NCI-H748 treated with DMSO at 0.1 percent for 48 hours (cell line): ENCODE data around the gene KCTD4.
"Not testable (repeated sequence)": the region's sequence is repeated elsewhere in the genome, so short reads cannot be mapped to it uniquely, and the experiment has no call there.

ENCODE experiments used
- DNase-seq: peaks from one replicate; lab custom pipeline; 2025; lab: John Stamatoyannopoulos, UW

The KCTD4 gene

DNA sequence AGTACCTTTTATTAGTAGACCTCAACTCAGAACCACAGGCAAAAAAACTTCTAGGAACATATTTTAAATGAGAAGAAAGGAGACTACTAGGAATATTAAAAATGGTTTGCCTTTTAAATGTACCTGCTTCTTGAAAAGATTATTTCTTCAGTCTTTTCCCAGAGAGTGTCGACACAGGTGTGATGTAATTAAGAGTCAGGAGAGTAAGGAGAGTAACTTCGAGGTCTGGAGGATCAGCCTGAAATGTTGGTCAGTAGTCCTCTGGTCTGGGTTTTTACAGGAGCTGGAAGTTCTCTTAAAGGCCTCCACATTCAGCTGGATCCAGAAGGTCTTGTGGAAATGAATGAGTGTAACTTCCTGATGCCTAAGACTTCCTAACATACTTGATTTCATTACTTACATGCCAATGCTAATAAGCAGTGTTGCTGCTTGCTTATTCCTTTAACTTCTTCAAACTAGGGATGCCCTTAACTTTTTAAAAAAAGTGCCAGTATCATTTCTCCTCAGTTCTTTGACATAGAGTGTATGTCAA, at the start of gene KCTD4:
KCTD4 (minus strand) TSS at position 345 of the 532 bp plus-strand sequence. CDS start 6,478 bp downstream, outside the sequence.
- DNase-seq = no peak

DNA sequence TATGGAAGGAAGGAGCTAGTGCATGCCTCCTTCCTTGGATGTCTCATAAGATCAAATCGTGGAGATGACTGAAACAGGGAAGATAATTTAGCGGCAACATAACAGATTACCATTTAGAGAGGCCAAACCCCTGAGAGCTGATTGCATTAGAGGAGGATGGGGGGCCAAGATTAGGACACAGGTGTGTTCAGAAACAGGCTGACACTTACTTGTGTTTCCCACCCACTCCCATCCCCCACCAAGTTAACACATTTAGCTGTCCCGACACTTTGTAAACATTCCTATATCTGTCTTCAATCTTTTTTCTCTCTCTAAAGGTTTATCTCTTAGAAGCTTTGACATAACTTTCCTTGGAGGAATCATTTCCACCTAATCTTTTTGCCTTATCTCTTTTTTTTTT, 48.8 kb upstream of the KCTD4 start:
- no peak for DNase-seq

DNA sequence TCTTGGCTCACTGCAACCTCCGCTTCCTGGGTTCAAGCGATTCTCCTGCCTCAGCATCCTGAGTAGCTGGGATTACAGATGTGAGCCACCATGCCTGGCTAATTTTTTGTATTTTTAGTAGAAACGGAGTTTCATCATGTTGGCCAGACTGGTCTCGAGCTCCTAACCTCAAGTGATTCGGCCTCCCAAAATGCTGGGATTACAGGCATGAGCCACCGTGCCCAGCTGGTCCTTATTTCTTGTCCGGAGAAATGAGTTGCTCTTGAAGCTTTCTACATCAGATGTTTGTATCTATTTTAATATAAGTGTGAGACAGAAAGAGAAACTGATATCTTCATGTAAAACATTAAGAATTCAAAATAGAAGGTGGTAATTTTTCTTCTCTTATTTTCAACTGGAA, 43.9 kb upstream of the KCTD4 start:
- not testable (repeated sequence) for DNase-seq

DNA sequence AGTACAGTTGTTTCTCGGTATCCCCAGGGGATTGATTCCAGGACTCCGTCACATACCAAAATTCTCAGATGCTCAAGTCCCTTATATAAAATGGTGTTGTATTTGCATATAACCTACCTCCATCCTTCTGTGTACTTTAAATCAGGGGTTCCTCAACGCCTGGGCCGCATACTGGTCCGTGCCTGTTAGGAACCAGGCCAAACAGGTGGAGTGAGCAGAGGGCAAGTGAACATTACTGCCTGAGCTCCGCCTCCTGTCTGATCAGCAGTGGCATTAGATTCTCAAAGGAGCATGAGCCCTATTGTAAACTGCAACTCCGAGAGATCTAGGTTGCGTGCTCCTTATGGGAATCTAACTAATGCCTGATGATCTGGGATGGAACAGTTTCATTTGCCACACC, 42.2 kb upstream of the KCTD4 start:
- no peak for DNase-seq

DNA sequence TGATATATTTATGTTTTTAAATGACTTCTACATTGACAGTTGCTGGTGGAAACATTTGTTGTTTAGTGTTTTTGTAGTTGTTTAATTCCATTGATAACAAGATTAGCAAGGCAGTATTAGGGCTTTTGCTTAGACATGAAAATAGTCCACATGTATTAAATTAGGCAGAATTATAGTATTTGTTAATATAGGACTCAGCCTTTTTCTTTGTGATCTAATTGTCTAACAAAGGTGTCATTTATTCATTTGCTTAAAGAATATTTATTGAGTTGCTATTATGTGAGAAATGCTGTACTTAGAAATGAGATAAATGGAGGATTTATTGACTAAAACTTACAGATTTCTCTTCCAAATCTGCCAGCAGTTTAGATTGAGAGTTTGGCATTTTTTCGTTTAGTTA, 41.7 kb upstream of the KCTD4 start:
- no peak for DNase-seq

DNA sequence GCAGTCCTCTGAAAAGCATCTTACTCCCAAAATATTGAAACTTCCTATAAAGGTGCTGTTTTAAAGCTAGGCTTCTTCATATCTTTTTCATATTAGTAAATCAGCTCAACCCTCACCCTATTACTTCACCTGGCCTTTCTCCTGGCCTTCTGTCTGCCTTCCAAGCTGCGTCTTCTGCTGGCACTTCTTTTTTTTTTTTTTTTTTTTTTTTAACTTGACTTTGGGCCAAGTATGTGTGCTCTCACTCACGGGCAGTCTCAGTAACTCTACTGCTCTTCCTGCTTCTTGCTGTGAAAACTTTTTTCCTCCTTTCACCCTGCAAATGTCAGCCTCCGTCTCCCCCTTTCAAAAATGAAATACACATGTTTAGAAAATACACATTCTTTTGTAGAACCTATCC, 41.2 kb upstream of the KCTD4 start:
- no peak for DNase-seq

DNA sequence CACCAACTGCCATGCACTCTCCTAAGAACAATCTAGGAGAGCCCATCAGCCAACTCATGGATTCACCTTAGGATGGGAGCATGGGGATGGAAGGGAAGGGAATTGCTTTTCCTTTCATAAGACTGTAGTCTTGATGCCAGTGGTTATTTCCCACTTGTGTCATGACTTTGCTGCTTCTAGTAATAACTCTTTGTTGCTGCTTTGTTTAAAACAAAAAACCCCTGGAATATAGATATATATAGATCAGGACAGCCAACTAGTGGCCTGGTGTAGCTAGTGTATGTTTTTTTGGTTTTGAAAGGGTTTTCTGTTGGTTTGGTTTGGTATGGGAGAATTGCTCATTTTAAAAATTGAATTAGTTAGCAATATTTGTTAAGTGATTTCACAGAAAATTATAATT, 39.3 kb upstream of the KCTD4 start:
- no peak for DNase-seq

DNA sequence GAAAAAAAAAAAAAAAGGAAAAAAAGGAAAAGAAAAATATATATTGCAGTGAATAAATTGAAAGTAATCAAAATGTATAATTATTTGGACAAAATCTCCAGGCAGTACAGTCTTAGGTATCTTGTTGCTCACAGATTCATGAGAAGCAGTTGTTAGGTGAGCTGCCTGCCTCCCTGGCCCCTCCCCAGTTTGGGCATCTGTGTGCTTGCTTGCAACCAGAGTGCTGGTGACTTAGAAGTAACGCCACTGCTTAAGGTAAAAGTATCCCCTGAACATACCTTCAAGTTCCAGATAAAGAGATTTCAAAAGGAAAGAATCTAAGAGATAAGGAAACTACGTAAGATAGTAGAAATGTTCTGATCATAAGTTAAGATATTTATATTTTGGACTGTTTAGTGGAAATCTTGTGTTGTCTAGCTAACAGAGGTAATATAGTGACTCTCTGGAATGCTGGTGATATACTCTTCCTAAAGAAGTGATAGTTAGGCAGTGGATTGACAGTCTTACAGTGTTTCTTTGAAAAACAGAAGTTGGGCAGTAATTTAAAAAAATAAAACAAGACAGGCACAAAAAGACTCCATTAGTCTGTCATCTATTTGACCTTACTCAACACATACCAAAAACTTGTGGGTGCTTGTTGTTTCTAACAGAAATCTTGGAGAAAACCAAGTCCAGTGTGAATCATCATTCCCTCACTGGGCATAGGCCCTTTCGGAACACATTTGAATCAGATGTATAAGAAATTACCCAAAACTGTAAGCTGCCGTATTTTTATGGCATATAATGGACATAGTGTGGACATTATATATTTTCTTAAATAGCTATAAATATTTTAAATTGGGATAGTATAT, 38.3 kb upstream of the KCTD4 start:
- DNase-seq = no peak

DNA sequence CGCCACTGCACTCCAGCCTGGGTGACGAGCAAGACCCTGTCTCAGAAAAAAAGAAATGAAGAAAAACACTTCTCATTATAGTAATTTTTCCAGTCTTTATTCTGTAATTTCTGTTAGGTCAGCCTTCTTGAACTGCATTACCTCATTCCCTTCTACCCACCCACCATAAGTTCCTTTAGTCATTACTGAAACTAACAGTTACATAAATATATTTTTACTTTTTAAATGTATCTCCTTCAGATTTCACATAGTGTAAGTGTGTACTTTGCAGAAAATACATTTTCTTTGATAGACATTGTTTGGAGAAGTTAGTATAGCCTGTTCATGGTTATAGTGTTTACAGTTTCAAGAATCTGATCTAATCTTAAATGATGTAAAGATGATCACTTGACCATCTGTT, 31.7 kb upstream of the KCTD4 start:
- no peak for DNase-seq

DNA sequence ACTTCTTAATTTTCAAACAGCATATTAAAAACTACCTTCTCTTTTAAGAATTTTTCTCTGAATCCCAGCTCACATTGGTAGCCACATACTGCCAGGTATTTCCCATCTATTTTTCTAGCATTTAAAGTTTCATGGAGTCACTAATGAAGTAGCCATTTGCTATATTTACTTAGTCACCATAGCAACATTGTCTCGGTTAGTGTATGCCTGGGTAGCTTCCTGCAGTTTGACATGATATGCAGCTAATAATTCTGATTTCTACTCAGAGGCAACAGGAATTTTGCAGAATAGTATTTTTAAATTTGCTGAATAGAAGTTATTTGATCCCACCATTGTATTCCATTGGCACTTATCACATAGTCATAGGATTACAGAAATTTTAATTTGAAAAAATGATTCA, 30.9 kb upstream of the KCTD4 start:
- peak; percentile 39 for DNase-seq

DNA sequence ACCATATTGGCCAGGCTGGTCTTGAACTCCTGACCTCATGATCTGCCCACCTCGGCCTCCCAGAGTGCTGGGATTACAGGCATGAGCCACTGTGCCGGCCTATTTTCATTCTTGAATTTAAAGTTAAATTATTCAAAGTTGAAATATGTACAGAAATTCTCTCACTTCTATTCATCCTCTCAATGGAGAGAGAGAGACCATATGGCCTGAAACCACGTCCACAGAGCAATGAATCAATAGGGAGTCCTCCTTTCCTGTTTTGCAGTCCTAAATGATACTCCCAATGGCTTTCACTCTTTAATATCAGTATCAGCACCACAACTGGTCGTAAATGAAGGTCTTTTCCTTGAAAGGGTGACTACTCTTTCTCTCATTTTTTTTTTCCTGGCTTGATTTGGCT, 30.5 kb upstream of the KCTD4 start:
- DNase-seq = no peak

DNA sequence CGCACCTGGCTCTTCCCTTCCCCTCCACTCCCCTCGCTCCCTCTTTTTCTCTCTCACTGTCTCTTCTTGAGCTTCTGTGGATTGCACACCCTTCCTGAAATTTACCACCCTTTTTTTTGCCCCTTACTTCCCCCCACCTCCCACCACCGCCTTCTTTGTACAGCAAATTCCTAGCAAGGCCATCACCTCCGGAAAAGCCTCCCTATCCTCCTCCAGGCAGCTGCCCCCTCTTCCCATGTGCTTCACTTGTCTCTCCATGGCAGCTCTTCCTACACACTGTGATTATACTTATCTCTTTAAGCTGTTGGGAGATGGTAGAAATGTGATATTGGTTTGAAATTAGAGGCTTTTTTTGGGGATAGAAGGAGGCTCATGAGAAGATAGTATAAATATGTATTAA, 28.3 kb upstream of the KCTD4 start:
- DNase-seq = no peak

DNA sequence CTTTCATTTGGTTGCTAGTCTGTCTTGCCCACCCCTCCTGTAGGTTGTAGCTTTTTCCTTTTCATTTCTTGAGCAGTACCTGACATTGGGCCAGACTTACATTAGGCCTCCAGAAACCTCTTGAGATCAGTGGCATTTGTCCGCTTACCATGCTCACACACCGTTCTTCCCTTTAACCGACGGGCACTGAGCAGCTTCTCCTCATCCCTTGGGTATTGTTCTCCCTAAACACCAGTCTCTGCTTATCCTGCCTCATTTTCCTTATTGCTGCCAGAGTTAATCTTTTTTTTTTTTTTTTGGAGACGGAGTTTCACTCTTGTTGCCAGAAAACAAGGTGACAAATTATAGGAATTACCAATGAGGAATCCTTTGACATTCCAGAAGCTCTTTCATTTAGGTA, 27.2 kb upstream of the KCTD4 start:
- DNase-seq = no peak

DNA sequence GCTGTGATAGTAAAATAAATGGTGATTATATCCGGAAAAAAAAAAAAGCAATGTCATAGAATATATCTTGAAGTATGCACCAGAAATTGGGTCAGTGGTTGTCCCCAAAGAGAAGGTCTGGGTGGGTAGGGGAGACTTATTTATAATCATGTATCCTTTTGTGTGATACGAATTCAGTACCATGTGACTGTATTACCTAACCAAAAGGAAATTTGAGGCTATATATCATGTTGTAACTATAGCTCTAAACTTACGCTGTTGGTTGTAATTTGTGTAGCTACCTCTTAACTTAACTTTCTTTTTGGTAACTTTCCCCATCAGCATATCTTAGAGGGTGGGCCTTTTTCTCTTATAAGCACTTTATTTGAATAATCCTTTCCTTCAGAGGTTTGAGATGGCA, 25.2 kb upstream of the KCTD4 start:
- DNase-seq = no peak

DNA sequence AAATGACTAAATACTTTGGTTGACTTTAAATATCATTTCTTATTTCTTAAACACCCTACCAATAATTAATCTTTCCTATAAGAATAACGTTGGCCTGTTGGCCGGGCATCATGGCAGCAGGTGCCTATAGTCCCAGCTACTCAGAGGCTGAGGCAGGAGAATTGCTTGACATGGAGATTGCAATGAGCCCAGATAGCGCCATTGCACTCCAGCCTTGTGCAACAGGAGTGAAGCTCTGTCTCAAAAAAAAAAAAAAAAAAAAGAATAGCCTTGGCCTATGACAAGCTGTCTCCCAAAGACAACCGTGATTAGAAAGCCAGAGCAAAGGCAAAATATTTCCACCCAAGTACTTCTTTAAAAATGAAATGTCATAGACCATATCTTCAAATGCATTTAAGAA, 24.5 kb upstream of the KCTD4 start:
- DNase-seq = no peak

DNA sequence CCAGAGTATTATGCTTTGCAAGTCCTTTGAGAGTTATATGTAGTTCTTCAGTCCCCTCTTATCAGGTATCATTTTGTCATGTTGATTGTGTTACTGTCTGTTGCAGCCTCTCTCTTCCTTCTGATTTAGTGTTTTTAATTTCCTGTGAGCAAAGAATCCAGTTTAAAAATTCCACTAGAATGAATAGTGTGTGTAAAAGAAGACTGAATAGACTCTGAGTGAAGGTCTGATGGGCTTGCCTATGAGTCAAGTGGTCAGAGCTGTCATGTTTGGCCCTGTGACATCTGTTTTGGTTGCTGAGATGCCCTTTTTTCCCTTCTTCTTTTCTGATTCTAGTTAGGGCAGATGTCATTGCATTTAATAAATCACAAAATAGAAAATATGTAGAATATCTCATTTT, 23.3 kb upstream of the KCTD4 start:
- no peak for DNase-seq

DNA sequence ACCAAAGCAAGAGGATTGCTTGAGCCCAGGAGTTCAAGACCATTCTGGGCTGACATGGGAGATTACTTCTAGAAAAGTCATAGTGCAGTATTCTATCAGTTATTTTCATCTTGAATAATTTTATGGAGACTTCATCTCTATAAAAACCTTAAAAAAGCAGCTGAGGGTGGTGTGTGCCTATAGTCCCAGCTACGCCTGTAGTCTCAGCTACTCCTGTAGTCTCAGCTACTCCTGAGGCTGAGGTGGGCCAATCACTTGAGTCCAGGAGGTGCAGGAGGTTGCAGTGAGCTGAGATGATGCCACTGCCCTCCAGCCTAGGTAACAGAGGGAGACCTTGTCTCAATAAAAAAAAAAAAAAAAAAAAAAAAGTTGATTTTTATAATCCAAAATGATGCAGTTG, 22.1 kb upstream of the KCTD4 start:
- no peak for DNase-seq

DNA sequence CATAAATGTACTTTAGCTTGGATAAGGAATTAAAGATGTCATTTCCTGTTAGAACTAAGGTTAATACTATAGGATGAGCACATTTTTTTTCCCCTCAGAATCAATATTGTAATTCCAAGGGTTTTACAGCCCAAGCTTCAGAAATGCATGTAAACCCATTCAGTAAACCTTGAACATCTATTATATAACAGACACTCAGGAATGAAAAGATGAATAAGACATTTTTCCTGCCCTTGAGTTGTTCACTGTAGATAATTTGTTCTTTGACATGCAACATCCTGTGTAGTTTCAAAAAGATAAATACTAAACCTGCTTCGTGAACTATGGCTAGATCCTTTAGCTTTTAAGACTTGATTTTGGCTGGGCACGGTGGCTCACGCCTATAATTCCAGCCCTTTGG, 21.7 kb upstream of the KCTD4 start:
- no peak for DNase-seq

DNA sequence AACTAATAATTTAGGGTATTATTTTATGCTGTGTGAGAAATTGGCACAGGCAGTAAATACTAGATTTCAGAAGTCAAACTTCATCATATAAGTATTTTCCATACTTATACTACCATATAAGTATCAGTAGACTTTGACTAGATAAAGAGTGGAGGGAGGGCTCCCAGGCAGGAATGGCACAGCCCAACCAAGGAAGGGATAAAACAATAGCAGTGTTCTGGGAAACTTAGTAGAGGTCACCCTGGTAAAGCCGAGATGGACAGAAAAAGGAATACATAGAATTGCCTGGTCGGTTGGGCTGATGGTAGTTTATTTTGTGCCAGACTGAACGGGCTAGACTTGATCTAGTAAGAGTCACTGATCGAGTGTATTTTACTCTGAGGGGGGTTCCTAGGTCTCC, 19.6 kb upstream of the KCTD4 start:
- DNase-seq = no peak

DNA sequence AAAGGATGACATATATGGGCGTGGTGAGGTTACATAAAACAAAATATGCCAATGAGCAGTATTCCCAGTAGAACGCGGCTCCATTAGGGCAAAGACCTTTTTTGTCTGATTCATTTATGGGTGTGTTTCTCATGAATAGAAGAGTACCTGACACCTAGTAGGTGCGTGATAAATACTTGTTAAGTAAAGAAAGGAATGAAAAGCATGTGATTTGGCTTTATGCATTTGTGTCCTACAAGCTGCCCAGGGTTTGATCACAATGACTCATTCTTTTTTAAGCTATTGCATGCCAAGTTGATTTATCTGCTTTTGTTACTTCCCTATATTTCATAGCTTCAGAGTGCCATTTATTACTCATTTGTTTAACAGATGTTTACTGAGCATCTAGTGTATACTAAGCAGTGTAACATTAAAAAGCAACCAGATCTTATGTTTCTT, 19.1 kb upstream of the KCTD4 start:
- peak; percentile 45 for DNase-seq

DNA sequence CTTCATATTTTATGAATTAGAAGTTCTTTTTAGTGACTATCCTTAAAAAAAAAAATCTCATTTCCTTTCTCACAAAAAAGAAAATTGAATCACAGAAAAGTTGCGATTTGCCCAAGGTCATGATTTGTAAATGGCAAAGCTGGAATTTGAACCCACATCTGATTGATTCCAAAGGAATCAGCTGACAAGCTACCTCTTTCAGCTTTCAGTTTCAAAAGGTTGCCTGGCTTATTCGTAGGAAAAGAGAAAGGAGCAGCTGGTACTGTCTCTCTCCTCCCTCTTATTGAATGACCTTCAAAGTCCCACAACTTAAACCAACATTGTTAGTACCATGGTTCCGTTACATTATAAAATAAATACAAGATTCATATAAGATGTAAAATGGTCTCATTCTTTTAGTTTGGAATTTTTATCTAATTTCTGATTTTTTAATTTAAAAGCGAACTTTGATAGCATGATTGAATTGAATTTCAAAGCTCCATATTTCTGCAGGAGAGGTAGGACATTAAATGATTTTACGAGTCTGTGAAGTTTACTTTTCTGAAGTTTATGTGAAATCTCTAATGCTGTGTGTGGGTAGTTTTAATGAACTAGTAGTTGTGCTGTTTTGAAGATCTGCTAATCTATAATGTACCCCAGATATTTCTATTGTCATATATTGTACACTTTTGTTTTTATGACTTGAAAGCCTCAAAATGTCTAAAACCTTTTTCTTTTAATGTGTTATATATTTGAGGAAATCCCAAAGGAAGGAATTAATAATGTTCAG, 18.5 kb upstream of the KCTD4 start:
- no peak for DNase-seq

DNA sequence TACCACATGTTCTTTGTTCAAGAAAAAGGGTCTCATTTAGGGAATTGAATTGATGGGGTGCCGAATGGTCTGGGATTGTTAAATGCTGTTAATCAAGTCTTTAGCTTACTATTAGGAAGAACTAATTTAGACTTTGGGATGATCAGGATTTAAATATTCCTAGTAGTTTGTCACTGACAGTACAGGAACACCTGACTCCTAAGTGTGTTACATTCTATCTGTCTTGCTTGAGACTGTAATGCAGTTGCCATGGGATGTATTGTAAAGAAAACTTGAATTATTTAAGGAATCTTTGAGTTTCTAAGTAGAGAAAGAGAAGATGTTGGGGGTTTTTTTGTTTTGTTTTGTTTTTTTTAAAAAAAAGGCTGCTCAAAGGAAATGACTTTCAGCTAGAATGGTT, 17.8 kb upstream of the KCTD4 start:
- DNase-seq = no peak

DNA sequence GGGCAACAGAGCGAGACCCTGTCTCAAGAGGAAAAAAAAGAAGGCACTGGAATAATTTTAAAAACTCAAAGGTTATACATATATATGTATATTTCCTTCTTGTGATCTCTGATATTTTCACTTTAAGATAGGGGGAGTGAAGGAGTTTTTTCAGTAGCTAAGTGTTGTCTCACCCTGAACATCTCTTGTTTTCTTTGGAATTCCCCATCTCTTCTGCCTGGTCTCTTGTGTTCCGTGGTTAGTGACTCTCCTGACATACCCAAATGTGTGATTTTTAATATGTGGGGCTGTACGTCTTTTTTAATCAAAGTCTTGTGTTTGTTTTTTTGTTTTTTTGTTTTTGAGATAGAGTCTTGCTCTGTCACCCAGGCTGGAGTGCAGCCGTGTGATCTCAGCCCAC, 15.3 kb upstream of the KCTD4 start:
- no peak for DNase-seq
